ENCODE results near the gene STIP1.

STIP1 gene

GRCh38 chr11:64250415-64251015, 64.5 kb downstream of the STIP1 start:
- Histone ChIP-seq H3K9me3 (ENCODE audit: control insufficient read depth, low read length) (no peaks in the 10 kb centered on the region), H3K9ac (ENCODE audit: low read length) (peak overlapping the region; percentile 76), H2BK120ac (ENCODE audit: low read depth, low read length) (no peak overlapping the region), H3K4me3 (ENCODE audit: insufficient read depth in 1 of 2, low read depth in 1 of 2, low read length in 2 of 2) (peak overlapping the region; percentile 64 to 77), H2BK15ac (ENCODE audit: low read depth, poor library complexity, severe bottlenecking) (peak overlapping the region; percentile 60), H2AK5ac (ENCODE audit: low read length, severe bottlenecking) (no peak overlapping the region), H3K14ac (ENCODE audit: low read length in 2 of 2) (peak overlapping the region in 1 of 2 experiments; percentile 27), H2BK5ac (ENCODE audit: low read depth, low read length, poor library complexity, severe bottlenecking) (no peak overlapping the region), H4K8ac (ENCODE audit: low read length) (peak overlapping the region; percentile 93), H3K23ac (ENCODE audit: low read length in 2 of 2) (no peak overlapping the region), H4K91ac (ENCODE audit: low read length) (peak overlapping the region; percentile 61), H3K4ac (ENCODE audit: low read depth in 1 of 2, low read length in 2 of 2) (peak overlapping the region in 1 of 2 experiments; percentile 43), H3K27me3 (ENCODE audit: control insufficient read depth in 1 of 2, insufficient read depth in 1 of 2, low read length in 2 of 2) (no peaks in the 10 kb centered on the region), H3K36me3 (ENCODE audit: control insufficient read depth in 1 of 2, insufficient read depth in 2 of 2, low read depth in 1 of 2, low read length in 2 of 2) (peaks cover 9 to 17% of the 10 kb centered on the region in 2 experiments), H3K18ac (ENCODE audit: low read depth in 1 of 2, low read length in 2 of 2) (peak overlapping the region; percentile 18 to 67), H2BK12ac (ENCODE audit: low read length in 2 of 2) (no peak overlapping the region), H2AFZ (ENCODE audit: low read depth, low read length) (peak overlapping the region; percentile 89), H3K4me1 (ENCODE audit: control insufficient read depth, insufficient read depth, low read depth, low read length) (peaks cover 37% of the 10 kb centered on the region), H3K4me2 (ENCODE audit: low read length, poor library complexity, severe bottlenecking) (peak overlapping the region; percentile 95), H3K79me1 (replicated peaks; ENCODE audit: low read length, poor library complexity, severe bottlenecking) (peaks cover 23% of the 10 kb centered on the region), H3K27ac (ENCODE audit: low read length, poor library complexity, severe bottlenecking) (no peak overlapping the region)
- 12% methylated on average over 13 of the region's 13 CpGs for WGBS
- DNase-seq: peak; percentile 43

- Histone ChIP-seq H2AFZ (ENCODE audit: low read depth, low read length) (peak within 1 kb of the TSS; percentile 89), H2BK5ac (ENCODE audit: low read depth, low read length, poor library complexity, severe bottlenecking) (no peak within 1 kb of the TSS), H3K4ac (ENCODE audit: low read depth in 1 of 2, low read length in 2 of 2) (peak within 1 kb of the TSS; percentile 39 to 85), H3K9ac (ENCODE audit: low read length) (peak within 1 kb of the TSS; percentile 91), H3K14ac (ENCODE audit: low read length in 2 of 2) (peak within 1 kb of the TSS; percentile 28 to 96), H4K8ac (ENCODE audit: low read length) (peak within 1 kb of the TSS; percentile 93), H2BK120ac (ENCODE audit: low read depth, low read length) (peak within 1 kb of the TSS; percentile 42), H4K91ac (ENCODE audit: low read length) (peak within 1 kb of the TSS; percentile 61), H3K36me3 (ENCODE audit: control insufficient read depth in 1 of 2, insufficient read depth in 2 of 2, low read depth in 1 of 2, low read length in 2 of 2) (peaks cover 15 to 24% of the 10 kb centered on the region in 2 experiments), H3K27ac (ENCODE audit: low read length, poor library complexity, severe bottlenecking) (no peak within 1 kb of the TSS), H3K4me3 (ENCODE audit: insufficient read depth in 1 of 2, low read depth in 1 of 2, low read length in 2 of 2) (peak within 1 kb of the TSS; percentile 78 to 85), H3K79me1 (replicated peaks; ENCODE audit: low read length, poor library complexity, severe bottlenecking) (peaks cover 26% of the 10 kb centered on the region), H2BK12ac (ENCODE audit: low read length in 2 of 2) (peak within 1 kb of the TSS; percentile 38 to 58), H3K9me3 (ENCODE audit: control insufficient read depth, low read length) (no peaks in the 10 kb centered on the region), H3K4me2 (ENCODE audit: low read length, poor library complexity, severe bottlenecking) (peak within 1 kb of the TSS; percentile 95), H3K23ac (ENCODE audit: low read length in 2 of 2) (no peak within 1 kb of the TSS), H3K27me3 (ENCODE audit: control insufficient read depth in 1 of 2, insufficient read depth in 1 of 2, low read length in 2 of 2) (no peaks in the 10 kb centered on the region), H3K18ac (ENCODE audit: low read depth in 1 of 2, low read length in 2 of 2) (peak within 1 kb of the TSS; percentile 40 to 71), H2BK15ac (ENCODE audit: low read depth, poor library complexity, severe bottlenecking) (peak within 1 kb of the TSS; percentile 60), H2AK5ac (ENCODE audit: low read length, severe bottlenecking) (peak within 1 kb of the TSS; percentile 38), H3K4me1 (ENCODE audit: control insufficient read depth, insufficient read depth, low read depth, low read length) (peaks cover 35% of the 10 kb centered on the region)
- 2% methylated on average over 39 of the region's 75 CpGs for WGBS
- peak; percentile 44 for DNase-seq
These were observed 65.2 kb downstream of the STIP1 start, which contains the start of gene PLCB3 for GRCh38 chr11:64251016-64251752. TSS of gene PLCB3 (plus strand) at chr11:64251530. CDS start at chr11:64251650, 120 bp downstream.

GRCh38 chr11:64251753-64252002, 65.7 kb downstream of the STIP1 start:
- Histone ChIP-seq H3K79me1 (replicated peaks; ENCODE audit: low read length, poor library complexity, severe bottlenecking) (peaks cover 31% of the 10 kb centered on the region), H2BK12ac (ENCODE audit: low read length in 2 of 2) (no peak overlapping the region), H3K36me3 (ENCODE audit: control insufficient read depth in 1 of 2, insufficient read depth in 2 of 2, low read depth in 1 of 2, low read length in 2 of 2) (peaks cover 20 to 29% of the 10 kb centered on the region in 2 experiments), H2BK5ac (ENCODE audit: low read depth, low read length, poor library complexity, severe bottlenecking) (no peak overlapping the region), H3K9ac (ENCODE audit: low read length) (peak overlapping the region; percentile 91), H3K4me2 (ENCODE audit: low read length, poor library complexity, severe bottlenecking) (peak overlapping the region; percentile 92), H3K9me3 (ENCODE audit: control insufficient read depth, low read length) (no peaks in the 10 kb centered on the region), H2BK120ac (ENCODE audit: low read depth, low read length) (peak overlapping the region; percentile 42), H3K4me3 (ENCODE audit: insufficient read depth in 1 of 2, low read depth in 1 of 2, low read length in 2 of 2) (peak overlapping the region; percentile 78 to 85), H3K27ac (ENCODE audit: low read length, poor library complexity, severe bottlenecking) (no peak overlapping the region), H3K18ac (ENCODE audit: low read depth in 1 of 2, low read length in 2 of 2) (peak overlapping the region; percentile 40 to 71), H3K4ac (ENCODE audit: low read depth in 1 of 2, low read length in 2 of 2) (peak overlapping the region in 1 of 2 experiments; percentile 64), H2AK5ac (ENCODE audit: low read length, severe bottlenecking) (no peak overlapping the region), H2BK15ac (ENCODE audit: low read depth, poor library complexity, severe bottlenecking) (peak overlapping the region; percentile 28), H3K27me3 (ENCODE audit: control insufficient read depth in 1 of 2, insufficient read depth in 1 of 2, low read length in 2 of 2) (no peaks in the 10 kb centered on the region), H4K8ac (ENCODE audit: low read length) (no peak overlapping the region), H3K14ac (ENCODE audit: low read length in 2 of 2) (peak overlapping the region; percentile 28 to 96), H2AFZ (ENCODE audit: low read depth, low read length) (peak overlapping the region; percentile 29), H3K4me1 (ENCODE audit: control insufficient read depth, insufficient read depth, low read depth, low read length) (peaks cover 37% of the 10 kb centered on the region), H3K23ac (ENCODE audit: low read length in 2 of 2) (no peak overlapping the region), H4K91ac (ENCODE audit: low read length) (no peak overlapping the region)
- under 1% methylated on average over 18 of the region's 18 CpGs for WGBS
- no peak for DNase-seq

Measured in mesenchymal stem cell (in vitro differentiated cells and primary cell).